Naive thymus-derived CD8-positive, alpha-beta T cell (primary cell): ENCODE measurements around the gene MED23. TPM values are rescaled to one million over a fixed set of nuclear protein-coding genes. Genes with fewer than 3 reads are reported as not detected.

ENCODE experiments used
- ATAC-seq, 2 donors: fragments of 150-1000 bp; cut with Tn5 transposase in 1 of 2; sonication (Bioruptor Pico), chemical (Tn5 transposase) in 1 of 2; 1 replicate in 1 of 2; 2 replicates in 1 of 2; pipeline ENCODE4 v1.10.0; 2021; ENCODE audit warnings: mild to moderate bottlenecking in 2 of 2, moderate library complexity in 2 of 2
- POLR2A ChIA-PET: fragments of 350-600 bp; sonication (Branson Sonifier 250); formaldehyde crosslinking; loops from one replicate; lab custom pipeline; 2021; ENCODE audit warnings: antibody characterized with exemption; lab: Charles Lee
- DNase-seq, 10 donors: peaks; one replicate each; pipeline versions ENCODE4 v3.0.0 to v3.0.0-alpha.2; 2020 to 2022
- H3K27ac Mint-ChIP-seq, 10 donors: one replicate each; pipeline ENCODE4 v1.8.0; 2020 to 2022; ENCODE audit warnings: mild to moderate bottlenecking in 10 of 10, mixed read lengths in 10 of 10, moderate library complexity in 4 of 10, inconsistent platforms in 1 of 10
- H3K27me3 Mint-ChIP-seq, 5 donors: one replicate each; pipeline ENCODE4 v1.8.0; 2021 to 2022; ENCODE audit warnings: mixed read lengths in 5 of 5
- H3K36me3 Mint-ChIP-seq, 3 donors: one replicate each; pipeline ENCODE4 v1.8.0; 2020 to 2022; ENCODE audit warnings: mixed read lengths in 3 of 3, mild to moderate bottlenecking in 2 of 3, inconsistent platforms in 1 of 3
- H3K4me1 Mint-ChIP-seq, 4 donors: one replicate each; pipeline ENCODE4 v1.8.0; 2021 to 2022; ENCODE audit warnings: mixed read lengths in 4 of 4
- H3K4me3 Mint-ChIP-seq, 10 donors: one replicate each; pipeline ENCODE4 v1.8.0; 2020 to 2022; ENCODE audit warnings: mild to moderate bottlenecking in 10 of 10, mixed read lengths in 10 of 10, moderate library complexity in 6 of 10, inconsistent platforms in 1 of 10
- H3K9me3 Mint-ChIP-seq, 9 donors: one replicate each; pipeline ENCODE4 v1.8.0; 2020 to 2022; ENCODE audit warnings: mixed read lengths in 9 of 9, mild to moderate bottlenecking in 3 of 9, inconsistent platforms in 1 of 9, moderate library complexity in 1 of 9
- polyA plus RNA-seq, 3 donors: library from polyadenylated mRNA; unstranded; fragments of 300-500 nt; fragmentation: Illumina TruSeq; gene quantifications; one replicate each; pipeline ENCODE4 v1.2.3, GENCODE V29; 2021
- total RNA-seq, 8 experiments: library from RNA in 2 of 8; stranded (reverse) in 2 of 8; gene quantifications; one replicate each; pipeline ENCODE4 v1.2.3 and lab custom pipeline; 2021 to 2026

MED23 gene, protein sequence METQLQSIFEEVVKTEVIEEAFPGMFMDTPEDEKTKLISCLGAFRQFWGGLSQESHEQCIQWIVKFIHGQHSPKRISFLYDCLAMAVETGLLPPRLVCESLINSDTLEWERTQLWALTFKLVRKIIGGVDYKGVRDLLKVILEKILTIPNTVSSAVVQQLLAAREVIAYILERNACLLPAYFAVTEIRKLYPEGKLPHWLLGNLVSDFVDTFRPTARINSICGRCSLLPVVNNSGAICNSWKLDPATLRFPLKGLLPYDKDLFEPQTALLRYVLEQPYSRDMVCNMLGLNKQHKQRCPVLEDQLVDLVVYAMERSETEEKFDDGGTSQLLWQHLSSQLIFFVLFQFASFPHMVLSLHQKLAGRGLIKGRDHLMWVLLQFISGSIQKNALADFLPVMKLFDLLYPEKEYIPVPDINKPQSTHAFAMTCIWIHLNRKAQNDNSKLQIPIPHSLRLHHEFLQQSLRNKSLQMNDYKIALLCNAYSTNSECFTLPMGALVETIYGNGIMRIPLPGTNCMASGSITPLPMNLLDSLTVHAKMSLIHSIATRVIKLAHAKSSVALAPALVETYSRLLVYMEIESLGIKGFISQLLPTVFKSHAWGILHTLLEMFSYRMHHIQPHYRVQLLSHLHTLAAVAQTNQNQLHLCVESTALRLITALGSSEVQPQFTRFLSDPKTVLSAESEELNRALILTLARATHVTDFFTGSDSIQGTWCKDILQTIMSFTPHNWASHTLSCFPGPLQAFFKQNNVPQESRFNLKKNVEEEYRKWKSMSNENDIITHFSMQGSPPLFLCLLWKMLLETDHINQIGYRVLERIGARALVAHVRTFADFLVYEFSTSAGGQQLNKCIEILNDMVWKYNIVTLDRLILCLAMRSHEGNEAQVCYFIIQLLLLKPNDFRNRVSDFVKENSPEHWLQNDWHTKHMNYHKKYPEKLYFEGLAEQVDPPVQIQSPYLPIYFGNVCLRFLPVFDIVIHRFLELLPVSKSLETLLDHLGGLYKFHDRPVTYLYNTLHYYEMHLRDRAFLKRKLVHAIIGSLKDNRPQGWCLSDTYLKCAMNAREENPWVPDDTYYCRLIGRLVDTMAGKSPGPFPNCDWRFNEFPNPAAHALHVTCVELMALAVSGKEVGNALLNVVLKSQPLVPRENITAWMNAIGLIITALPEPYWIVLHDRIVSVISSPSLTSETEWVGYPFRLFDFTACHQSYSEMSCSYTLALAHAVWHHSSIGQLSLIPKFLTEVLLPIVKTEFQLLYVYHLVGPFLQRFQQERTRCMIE (N-terminal part only)
- total RNA-seq (10 to 100 TPM; 53.0 to 56.2 TPM), polyA plus RNA-seq (10 to 100 TPM in 2 of 3 donors, 1 to 10 TPM in 1; 8.6 to 13.4 (median 10.4) TPM), total RNA-seq (lab: John Stamatoyannopoulos, UW) (88.0 to 137 (median 119) reads per million in 6 experiments)

- peak; percentile 89 to 99 (median 94) for DNase-seq
- peaks cover 5 to 46% (median 39%) of the 10 kb centered on the region in 4 donors for H3K4me1 Mint-ChIP-seq
- POLR2A ChIA-PET = interaction anchor here (0.6 to 1.9 kb wide), 9 partner anchors 8 to 1185 kb away, joined by 3 to 6 read pairs (median 3); no protein-coding TSS in a partner anchor
- no peaks in the 10 kb centered on the region for H3K9me3 Mint-ChIP-seq
- peak; percentile 93 to 95 for ATAC-seq
- peak within 1 kb of the TSS; percentile 95 to 99 (median 98) for H3K4me3 Mint-ChIP-seq
- H3K27me3 Mint-ChIP-seq = no peaks in the 10 kb centered on the region
- H3K36me3 Mint-ChIP-seq = peaks cover 0 to 29% (median 0%) of the 10 kb centered on the region in 3 donors
- H3K27ac Mint-ChIP-seq = peak within 1 kb of the TSS; percentile 89 to 97 (median 96)
Observed at GRCh38 chr6:131627724-131628682, at the start of gene MED23. MED23 (minus strand) TSS chr6:131628242; CDS start chr6:131628049, 193 bp downstream.

- POLR2A ChIA-PET = no interaction called here
- peaks cover 0 to 3% (median 0%) of the 10 kb centered on the region in 3 donors for H3K36me3 Mint-ChIP-seq
- ATAC-seq = no peak
- H3K27me3 Mint-ChIP-seq = no peaks in the 10 kb centered on the region
- H3K4me1 Mint-ChIP-seq = no peaks in the 10 kb centered on the region
- no peak for DNase-seq
- H3K9me3 Mint-ChIP-seq = peaks cover 0 to 3% (median 0%) of the 10 kb centered on the region in 9 donors
- no peak overlapping the region for H3K27ac Mint-ChIP-seq
- H3K4me3 Mint-ChIP-seq = no peak overlapping the region
Observed at GRCh38 chr6:131673184-131673583, 45.1 kb upstream of the MED23 start.

DNA sequence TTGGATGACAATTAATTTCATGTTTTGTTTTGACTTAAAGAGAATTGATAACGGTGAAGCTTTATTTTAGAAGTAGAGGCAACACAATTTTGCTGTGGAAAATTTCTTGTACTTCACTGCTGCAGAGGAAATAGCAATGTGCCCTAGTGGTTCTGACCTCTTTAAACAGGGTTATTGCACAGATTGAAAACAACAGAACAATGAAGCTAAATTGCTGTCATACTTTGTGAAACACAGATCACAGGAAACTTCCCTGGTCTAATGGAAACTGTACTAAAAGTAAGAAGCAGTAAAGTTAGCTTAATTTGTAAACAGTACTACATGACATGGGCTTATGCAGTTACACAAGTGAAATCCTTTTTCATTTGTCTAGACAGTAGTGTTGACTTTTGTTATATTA is 41.8 kb upstream of the MED23 start:
- POLR2A ChIA-PET = no interaction called here
- Mint-ChIP-seq H3K9me3 (peaks cover 0 to 3% (median 0%) of the 10 kb centered on the region in 9 donors), H3K27me3 (peaks cover 0 to 3% (median 0%) of the 10 kb centered on the region in 5 donors), H3K4me3 (no peak overlapping the region), H3K36me3 (peaks cover 0 to 3% (median 0%) of the 10 kb centered on the region in 3 donors), H3K4me1 (no peaks in the 10 kb centered on the region), H3K27ac (no peak overlapping the region)
- DNase-seq (no peak), ATAC-seq (no peak)

DNA sequence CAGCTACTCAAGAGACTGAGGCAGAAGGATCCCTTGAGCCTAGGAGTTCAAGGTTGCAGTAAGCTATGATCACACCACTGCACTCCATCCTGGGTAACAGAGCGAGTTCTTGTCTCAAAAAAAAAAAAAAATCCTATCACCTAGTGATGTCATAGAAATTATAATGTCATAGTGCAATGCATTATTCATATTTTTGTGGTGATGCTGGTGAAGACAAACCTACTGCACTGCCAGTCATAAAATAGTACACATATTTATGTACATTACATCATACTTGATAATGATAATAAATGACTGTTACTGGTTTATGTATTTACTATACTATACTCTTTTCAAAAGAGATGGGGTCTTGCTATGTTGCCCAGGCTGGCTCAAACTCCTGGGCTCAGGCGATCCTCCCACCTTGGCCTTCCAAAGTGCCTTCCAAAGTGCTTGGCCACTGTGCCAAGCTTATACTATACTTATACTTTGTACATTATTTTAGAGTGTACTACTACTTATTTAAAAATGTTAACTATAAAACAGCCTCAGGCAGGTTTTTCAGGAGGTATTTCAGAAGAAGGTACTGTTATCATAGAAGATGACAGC is 35.6 kb upstream of the MED23 start:
- Mint-ChIP-seq H3K4me1 (no peaks in the 10 kb centered on the region), H3K27ac (no peak overlapping the region), H3K27me3 (peaks cover 0 to 3% (median 0%) of the 10 kb centered on the region in 5 donors), H3K36me3 (no peaks in the 10 kb centered on the region), H3K4me3 (no peak overlapping the region), H3K9me3 (no peaks in the 10 kb centered on the region)
- no peak for DNase-seq
- ATAC-seq = no peak
- POLR2A ChIA-PET = no interaction called here

DNA sequence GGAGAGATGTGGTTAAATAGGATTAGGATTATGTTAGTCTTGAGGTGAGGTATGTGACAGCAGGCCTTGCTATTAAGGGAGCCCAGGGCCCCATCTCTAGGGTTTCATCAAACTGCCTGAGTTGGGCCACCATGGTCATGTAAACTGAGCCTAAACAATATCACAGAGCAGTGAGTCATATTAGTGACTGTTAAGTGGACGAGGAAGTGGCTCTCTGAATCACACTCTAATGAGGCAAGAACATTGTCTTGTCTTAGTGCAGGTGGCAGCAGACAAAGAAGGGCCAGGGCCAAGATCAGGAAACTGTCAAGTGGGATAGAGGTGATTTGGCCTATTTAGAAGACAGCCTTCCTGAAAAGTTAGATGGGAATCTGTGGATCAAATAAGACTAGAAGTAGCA is 32.2 kb upstream of the MED23 start:
- POLR2A ChIA-PET = no interaction called here
- ATAC-seq = no peak
- no peaks in the 10 kb centered on the region for H3K36me3 Mint-ChIP-seq
- no peaks in the 10 kb centered on the region for H3K9me3 Mint-ChIP-seq
- H3K4me3 Mint-ChIP-seq = no peak overlapping the region
- no peaks in the 10 kb centered on the region for H3K27me3 Mint-ChIP-seq
- no peak overlapping the region for H3K27ac Mint-ChIP-seq
- no peaks in the 10 kb centered on the region for H3K4me1 Mint-ChIP-seq
- DNase-seq = no peak

DNA sequence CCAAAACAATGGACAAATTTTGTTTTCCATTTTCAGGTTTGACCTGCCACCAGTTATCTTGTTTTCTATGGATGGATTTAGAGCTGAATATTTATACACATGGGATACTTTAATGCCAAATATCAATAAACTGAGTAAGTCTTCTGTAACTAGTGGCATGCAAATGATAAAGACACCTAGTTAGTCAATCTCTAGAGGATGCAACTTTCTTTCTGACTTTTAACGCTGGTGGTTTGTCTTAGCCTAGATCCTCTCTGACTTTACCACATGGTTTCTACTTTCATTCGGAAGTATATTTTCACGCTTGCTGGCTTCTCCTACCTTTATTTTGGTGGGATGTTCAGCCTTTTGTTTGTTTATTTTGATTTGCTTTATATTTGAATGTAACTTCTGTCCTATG is 30.2 kb upstream of the MED23 start:
- DNase-seq = no peak

DNA sequence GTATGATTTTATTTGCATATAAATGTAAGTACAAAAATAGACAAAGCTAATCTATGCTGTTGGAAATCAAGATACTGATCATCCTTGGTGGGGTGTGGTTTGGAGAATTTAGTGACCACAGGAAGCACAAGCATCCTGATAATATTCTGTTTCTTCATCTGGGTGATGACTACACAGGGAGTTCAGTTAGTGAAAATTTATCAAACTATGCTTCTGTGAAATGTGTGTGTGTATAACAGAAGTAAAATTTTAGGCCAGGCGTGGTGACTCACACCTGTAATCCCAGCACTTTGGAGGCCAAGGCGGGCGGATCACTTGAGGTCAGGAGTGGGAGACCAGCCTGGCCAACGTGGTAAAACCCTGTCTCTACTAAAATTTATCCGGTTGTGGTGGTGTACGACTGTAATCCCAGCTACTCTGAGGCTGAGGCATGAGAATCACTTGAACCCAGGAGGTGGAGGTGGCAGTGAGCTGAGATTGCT is 29.6 kb upstream of the MED23 start:
- H3K4me3 Mint-ChIP-seq = no peak overlapping the region
- DNase-seq = no peak
- peaks cover 0 to 5% (median 0%) of the 10 kb centered on the region in 3 donors for H3K36me3 Mint-ChIP-seq
- no peak overlapping the region for H3K27ac Mint-ChIP-seq
- H3K9me3 Mint-ChIP-seq = no peaks in the 10 kb centered on the region
- no peak for ATAC-seq
- H3K27me3 Mint-ChIP-seq = no peaks in the 10 kb centered on the region
- POLR2A ChIA-PET = no interaction called here
- H3K4me1 Mint-ChIP-seq = no peaks in the 10 kb centered on the region

More for the DNA sequence above, 30.2 kb upstream of the MED23 start:
- no peak for ATAC-seq
- Mint-ChIP-seq H3K4me3 (no peak overlapping the region), H3K27me3 (no peaks in the 10 kb centered on the region), H3K27ac (no peak overlapping the region), H3K9me3 (no peaks in the 10 kb centered on the region), H3K36me3 (peaks cover 0 to 3% (median 0%) of the 10 kb centered on the region in 3 donors), H3K4me1 (no peaks in the 10 kb centered on the region)
- POLR2A ChIA-PET = no interaction called here

DNA sequence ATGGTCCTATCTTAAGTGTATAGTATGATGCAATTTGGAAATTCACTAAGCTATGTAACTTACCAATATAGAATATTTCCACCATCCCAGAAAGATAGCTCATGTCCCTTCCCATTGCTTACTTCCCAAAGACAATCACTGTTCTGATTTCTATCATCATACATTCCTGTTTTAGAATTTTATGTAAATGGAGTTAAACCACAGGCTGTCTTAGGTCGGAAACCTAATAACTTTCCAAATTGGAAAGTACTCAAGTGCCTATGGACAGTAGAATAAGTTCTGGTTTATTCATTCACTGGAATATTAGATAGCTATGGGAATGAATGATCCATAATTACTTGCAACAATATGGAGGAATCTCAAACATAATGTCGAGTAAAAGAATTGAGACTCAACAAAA is 29.2 kb upstream of the MED23 start:
- Mint-ChIP-seq H3K27me3 (no peaks in the 10 kb centered on the region), H3K36me3 (peaks cover 0 to 5% (median 0%) of the 10 kb centered on the region in 3 donors), H3K4me1 (no peaks in the 10 kb centered on the region), H3K9me3 (no peaks in the 10 kb centered on the region), H3K4me3 (no peak overlapping the region), H3K27ac (no peak overlapping the region)
- DNase-seq (no peak), ATAC-seq (no peak)
- POLR2A ChIA-PET = no interaction called here

GRCh38 chr6:131656667-131657066 is 28.6 kb upstream of the MED23 start:
- H3K27me3 Mint-ChIP-seq = no peaks in the 10 kb centered on the region
- ATAC-seq (no peak), DNase-seq (no peak)
- H3K4me3 Mint-ChIP-seq = no peak overlapping the region
- H3K36me3 Mint-ChIP-seq = peaks cover 0 to 5% (median 0%) of the 10 kb centered on the region in 3 donors
- POLR2A ChIA-PET = interaction anchor here (0.6 kb wide), 1 partner anchor 559 kb away, joined by 3 read pairs; no protein-coding TSS in a partner anchor
- H3K27ac Mint-ChIP-seq = no peak overlapping the region
- no peaks in the 10 kb centered on the region for H3K9me3 Mint-ChIP-seq
- H3K4me1 Mint-ChIP-seq = no peaks in the 10 kb centered on the region

DNA sequence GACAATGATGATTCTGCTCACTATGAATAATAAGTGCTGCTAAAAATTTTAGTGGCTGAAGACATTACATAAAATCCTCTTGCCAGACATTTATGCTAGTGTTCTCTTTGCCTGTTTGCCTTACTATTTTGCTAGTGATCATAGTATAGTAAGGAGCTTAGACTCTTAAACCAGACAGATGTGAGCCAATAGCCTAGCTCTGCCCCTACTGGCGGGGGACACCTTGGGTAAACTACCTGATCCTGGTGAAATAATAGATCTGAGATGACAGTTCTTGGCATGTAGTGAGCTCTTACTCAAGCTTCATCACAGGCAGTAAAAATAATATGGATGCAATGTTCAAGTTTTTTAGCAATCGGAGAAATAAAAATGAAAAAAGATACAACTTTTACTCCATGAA is 27.9 kb upstream of the MED23 start:
- Mint-ChIP-seq H3K27me3 (no peaks in the 10 kb centered on the region), H3K36me3 (peaks cover 0 to 5% (median 0%) of the 10 kb centered on the region in 3 donors), H3K4me1 (no peaks in the 10 kb centered on the region), H3K27ac (no peak overlapping the region), H3K4me3 (no peak overlapping the region), H3K9me3 (no peaks in the 10 kb centered on the region)
- ATAC-seq (no peak), DNase-seq (no peak)
- POLR2A ChIA-PET = interaction anchor here (0.6 kb wide), 1 partner anchor 559 kb away, joined by 3 read pairs; no protein-coding TSS in a partner anchor

DNA sequence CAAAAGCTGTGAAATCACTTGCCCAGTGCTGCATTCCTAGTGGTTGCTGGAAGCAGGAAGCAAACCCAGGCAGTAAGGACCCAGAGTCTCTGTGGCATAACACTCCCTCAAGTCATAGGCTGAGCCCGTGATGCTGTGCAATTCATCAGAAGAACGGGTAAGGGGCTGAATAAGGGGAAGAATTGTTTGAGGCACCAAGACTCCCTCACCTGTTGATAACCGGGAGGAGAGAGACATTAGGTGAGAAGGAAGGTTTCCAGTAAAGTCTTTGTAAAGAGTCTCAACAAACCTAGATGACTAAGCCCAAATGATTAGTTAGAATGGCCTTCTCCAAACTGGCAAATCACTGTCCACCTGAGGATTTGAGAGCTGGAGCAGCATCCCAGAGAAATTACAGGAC is 27.3 kb upstream of the MED23 start:
- DNase-seq (no peak), ATAC-seq (no peak)
- POLR2A ChIA-PET = no interaction called here
- Mint-ChIP-seq H3K9me3 (no peaks in the 10 kb centered on the region), H3K4me1 (no peaks in the 10 kb centered on the region), H3K4me3 (no peak overlapping the region), H3K27me3 (no peaks in the 10 kb centered on the region), H3K27ac (peak overlapping the region in 1 of 10 donors; percentile 83), H3K36me3 (peaks cover 0 to 5% (median 0%) of the 10 kb centered on the region in 3 donors)
